Neural cell (in vitro differentiated cells): ENCODE data around the gene L1CAM. TPM values are rescaled to one million over a fixed set of nuclear protein-coding genes. Genes with fewer than 3 reads are reported as not detected.

Source experiments
- H2AFZ ChIP-seq: fragments of 200-600, 300-800 bp; sonication (generic), shearing (Covaris generic); 2 replicates; pipeline ENCODE4 v1.6.0; 2014; ENCODE audit warnings: low read depth, mild to moderate bottlenecking, antibody characterized with exemption, low read length, moderate library complexity
- H3F3A ChIP-seq: fragments of 200-600 bp; shearing (Covaris generic); 2 replicates; pipeline ENCODE4 v1.6.1; 2016; ENCODE audit warnings: mild to moderate bottlenecking, moderate library complexity, mixed read lengths, antibody characterized with exemption, low read length; ENCODE audit not compliant: insufficient read depth, poor library complexity, severe bottlenecking
- H3K27ac ChIP-seq: fragments of 200-600, 300-800 bp; sonication (generic), shearing (Covaris generic); 2 replicates; pipeline ENCODE4 v1.5.1; 2014; ENCODE audit warnings: mild to moderate bottlenecking, low read length, moderate library complexity
- H3K27me3 ChIP-seq: fragments of 300-800, 200-600 bp; sonication (generic), shearing (Covaris generic); 2 replicates; pipeline ENCODE4 v1.6.0; 2014; ENCODE audit warnings: mild to moderate bottlenecking, low read depth, low read length, moderate library complexity; ENCODE audit not compliant: insufficient read depth
- H3K36me3 ChIP-seq: fragments of 300-800, 200-600 bp; sonication (generic), shearing (Covaris generic); 2 replicates; pipeline ENCODE4 v1.5.1; 2014; ENCODE audit warnings: mild to moderate bottlenecking, antibody characterized with exemption, low read length, moderate library complexity; ENCODE audit not compliant: insufficient read depth
- H3K4me2 ChIP-seq: fragments of 300-800, 200-600 bp; sonication (generic), shearing (Covaris generic); 2 replicates; pipeline ENCODE4 v1.6.0; 2014; ENCODE audit warnings: mild to moderate bottlenecking, low read length
- H3K4me3 ChIP-seq: fragments of 300-800, 200-600 bp; sonication (generic), shearing (Covaris generic); 2 replicates; pipeline ENCODE4 v1.5.1; 2014; ENCODE audit warnings: mild to moderate bottlenecking, low read length, moderate library complexity
- H3K79me2 ChIP-seq: fragments of 200-600 bp; shearing (Covaris generic); replicated peaks from 2 replicates; pipeline ENCODE4 v1.6.0; 2014; ENCODE audit warnings: mild to moderate bottlenecking, low read length, moderate library complexity; ENCODE audit not compliant: insufficient read depth
- H3K9ac ChIP-seq: fragments of 300-800, 200-600 bp; sonication (generic), shearing (Covaris generic); 2 replicates; pipeline ENCODE4 v1.6.1; 2016; ENCODE audit warnings: mild to moderate bottlenecking, low read length, mixed read lengths
- H3K9me2 ChIP-seq: fragments of 200-600 bp; shearing (Covaris generic); 2 replicates; pipeline ENCODE4 v1.6.1; 2016; ENCODE audit warnings: mild to moderate bottlenecking, low read length, mixed read lengths; ENCODE audit not compliant: insufficient read depth
- H3K9me3 ChIP-seq: fragments of 200-600, 300-800 bp; sonication (generic), shearing (Covaris generic); 2 replicates; pipeline ENCODE4 v1.6.1; 2016; ENCODE audit warnings: mild to moderate bottlenecking, mixed run types, low read length, moderate library complexity, mixed read lengths
- H4K20me1 ChIP-seq: fragments of 200-600 bp; shearing (Covaris generic); 2 replicates; pipeline ENCODE4 v1.6.1; 2016; ENCODE audit warnings: mild to moderate bottlenecking, mixed run types; ENCODE audit not compliant: insufficient read depth
- CTCF ChIP-seq: fragments of 450-650 bp; IDR thresholded peaks from 2 replicates; pipeline ENCODE4 v1.5.1; 2014; ENCODE audit warnings: antibody characterized with exemption, mild to moderate bottlenecking, moderate library complexity; ENCODE audit not compliant: poor library complexity, severe bottlenecking
- EP300 ChIP-seq: fragments of 450-650 bp; conservative IDR thresholded peaks from 2 replicates; pipeline ENCODE4 v1.6.1; 2014; ENCODE audit warnings: antibody characterized with exemption, mild to moderate bottlenecking, moderate library complexity; ENCODE audit not compliant: poor library complexity, severe bottlenecking
- EZH2 ChIP-seq: fragments of 200-600, 300-800 bp; shearing (Covaris generic), sonication (generic); IDR thresholded peaks from 2 replicates; pipeline ENCODE4 v1.6.1; 2014; ENCODE audit warnings: antibody characterized with exemption, low read length, borderline replicate concordance, mild to moderate bottlenecking; ENCODE audit not compliant: insufficient read depth, poor library complexity, severe bottlenecking
- MXI1 ChIP-seq: fragments of 450-650 bp; conservative IDR thresholded peaks from 2 replicates; pipeline ENCODE4 v1.6.1; 2014; ENCODE audit warnings: antibody characterized with exemption, mild to moderate bottlenecking; ENCODE audit not compliant: poor library complexity, severe bottlenecking
- POLR2AphosphoS5 ChIP-seq: IDR thresholded peaks from 2 replicates; pipeline ENCODE4 v1.6.1; 2012
- RAD21 ChIP-seq: fragments of 450-650 bp; conservative IDR thresholded peaks from 2 replicates; pipeline ENCODE4 v1.6.1; 2014; ENCODE audit warnings: antibody characterized with exemption, mild to moderate bottlenecking, moderate library complexity
- REST ChIP-seq: IDR thresholded peaks from 2 replicates; pipeline ENCODE4 v1.6.1; 2012; ENCODE audit warnings: borderline replicate concordance
- SMC3 ChIP-seq: fragments of 450-650 bp; conservative IDR thresholded peaks from 2 replicates; pipeline ENCODE4 v1.6.1; 2014; ENCODE audit warnings: antibody characterized with exemption, mild to moderate bottlenecking, moderate library complexity; ENCODE audit not compliant: poor library complexity
- TAF1 ChIP-seq: IDR thresholded peaks from 2 replicates; pipeline ENCODE4 v1.6.1; 2012; ENCODE audit warnings: low read depth
- polyA plus RNA-seq: library from polyadenylated mRNA; depleted of rRNA; stranded (reverse); fragments of >200 nt; gene quantifications from 2 replicates; pipeline ENCODE4 v1.2.3, GENCODE V29; 2014

L1CAM gene
- polyA plus RNA-seq, 1 donor from 2014 or later, result 88.0 TPM

- Histone ChIP-seq H3K9me3 (no peaks in the 10 kb centered on the region), H4K20me1 (no peaks in the 10 kb centered on the region), H3K27ac (no peak overlapping the region), H3F3A (no peaks in the 10 kb centered on the region), H2AFZ (no peak overlapping the region), H3K9me2 (no peaks in the 10 kb centered on the region), H3K36me3 (no peaks in the 10 kb centered on the region), H3K79me2 (no peaks in the 10 kb centered on the region), H3K9ac (no peak overlapping the region), H3K27me3 (no peaks in the 10 kb centered on the region), H3K4me3 (no peak overlapping the region), H3K4me2 (no peak overlapping the region)
- no peak for TF ChIP-seq REST
- no peak for TF ChIP-seq EP300
- no peak for TF ChIP-seq MXI1
- TF ChIP-seq EZH2, result no peak
- TF ChIP-seq CTCF, result no peak
- TF ChIP-seq TAF1, result no peak
- no peak for TF ChIP-seq POLR2AphosphoS5
- no peak for TF ChIP-seq RAD21
- no peak for TF ChIP-seq SMC3
These were observed 24.2 kb downstream of the L1CAM start for GRCh38 chrX:153861733-153862310.

- Histone ChIP-seq H3K9me3 (no peaks in the 10 kb centered on the region), H3K4me2 (no peak overlapping the region), H2AFZ (no peak overlapping the region), H3K9me2 (no peaks in the 10 kb centered on the region), H3K79me2 (no peaks in the 10 kb centered on the region), H3K27me3 (no peaks in the 10 kb centered on the region), H3F3A (no peaks in the 10 kb centered on the region), H3K9ac (no peak overlapping the region), H3K27ac (no peak overlapping the region), H4K20me1 (no peaks in the 10 kb centered on the region), H3K4me3 (no peak overlapping the region), H3K36me3 (no peaks in the 10 kb centered on the region)
- no peak for TF ChIP-seq CTCF
- TF ChIP-seq TAF1, result no peak
- no peak for TF ChIP-seq EZH2
These were observed 24.8 kb downstream of the L1CAM start for GRCh38 chrX:153861151-153861550.
